ENCODE data around the gene VKORC1L1.
"Not testable (repeated sequence)": the region's sequence is repeated elsewhere in the genome, so short reads cannot be mapped to it uniquely, and the experiment has no call there.

Gene VKORC1L1

DNA sequence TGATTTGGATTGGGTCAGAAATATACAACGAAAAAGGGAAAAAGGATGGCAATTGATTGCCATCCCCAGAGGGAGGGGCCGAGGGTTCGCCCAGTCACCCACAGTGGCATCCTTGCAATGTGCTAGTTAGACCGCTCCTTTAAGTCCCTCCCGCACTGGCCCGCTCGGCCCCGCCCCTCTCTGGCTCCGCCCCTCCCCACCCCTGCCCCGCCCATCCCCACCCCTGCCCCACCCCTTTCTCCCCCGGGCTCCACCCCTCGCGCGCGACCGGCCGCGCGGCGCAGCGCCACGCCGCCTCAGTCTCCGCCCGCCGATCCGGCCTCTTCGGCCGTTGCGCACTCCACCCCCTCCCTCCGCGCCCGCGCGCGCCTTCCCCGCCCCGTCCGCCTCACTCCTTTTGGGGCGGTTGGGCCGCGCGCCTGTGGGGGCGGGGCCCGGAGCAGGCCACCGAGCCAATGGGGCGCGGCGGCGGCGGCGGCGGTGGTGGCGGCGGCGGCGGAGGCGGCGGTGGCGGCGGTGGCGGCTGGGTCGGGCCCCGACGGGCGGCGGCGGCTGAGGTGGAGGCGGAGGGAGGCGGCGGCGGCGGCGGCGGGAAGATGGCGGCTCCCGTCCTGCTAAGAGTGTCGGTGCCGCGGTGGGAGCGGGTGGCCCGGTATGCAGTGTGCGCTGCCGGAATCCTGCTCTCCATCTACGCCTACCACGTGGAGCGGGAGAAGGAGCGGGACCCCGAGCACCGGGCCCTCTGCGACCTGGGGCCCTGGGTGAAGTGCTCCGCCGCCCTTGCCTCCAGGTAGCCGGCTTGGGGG, at the start of gene VKORC1L1:
Gene VKORC1L1 (plus strand): TSS at position 299 of the 806 bp plus-strand sequence. CDS start 298 bp downstream, at position 597.
- DNase-seq: peak; percentile 89 to 92

GRCh38 chr7:65827366-65827765, 45.5 kb upstream of the VKORC1L1 start:
- no peak for DNase-seq

DNA sequence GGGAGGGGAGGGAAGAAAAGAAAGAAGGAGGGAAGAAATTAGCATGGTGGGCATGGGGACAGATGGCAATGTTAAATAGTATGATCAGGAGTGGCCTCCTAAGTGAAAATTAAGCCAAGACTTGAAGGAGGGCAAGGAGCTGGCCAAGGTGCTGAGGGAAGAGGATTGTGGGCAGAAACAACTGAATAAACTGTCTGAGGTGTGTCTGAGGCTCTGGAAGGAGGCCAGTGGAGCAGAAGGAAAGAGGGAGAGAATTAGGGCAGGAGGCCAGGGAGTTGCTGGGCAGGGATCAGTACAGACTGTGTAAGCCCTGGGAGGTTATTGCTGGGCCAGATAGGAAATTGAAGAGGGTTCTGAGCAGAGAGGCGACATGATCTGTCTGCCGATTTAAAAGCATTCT, 40.6 kb upstream of the VKORC1L1 start:
- no peak for DNase-seq

- not testable (repeated sequence) for DNase-seq
Observed at GRCh38 chr7:65836684-65837083, 36.2 kb upstream of the VKORC1L1 start.

- DNase-seq: peak; percentile 5 to 9
Observed at GRCh38 chr7:65837541-65837956, 35.3 kb upstream of the VKORC1L1 start.

DNA sequence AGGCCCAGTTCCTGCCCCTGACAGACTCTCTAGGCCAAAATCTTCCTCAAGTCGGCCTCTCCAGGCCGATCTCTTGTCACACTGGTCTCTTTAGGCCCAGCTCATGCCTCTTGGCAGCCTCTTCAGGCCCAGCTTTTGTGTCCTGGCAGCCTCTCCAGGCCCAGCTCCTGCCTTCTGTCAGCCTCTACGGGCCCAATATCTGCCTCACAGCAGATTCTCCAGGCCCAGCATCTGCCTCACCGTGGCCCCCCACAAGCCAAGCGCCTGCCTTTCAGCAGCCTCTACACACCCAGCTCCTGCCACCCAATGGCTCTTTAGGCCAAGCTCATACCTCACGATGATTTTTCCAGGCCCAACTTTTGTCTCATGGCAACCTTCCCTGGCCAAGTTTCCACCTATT, 33.0 kb upstream of the VKORC1L1 start:
- DNase-seq: no peak

- DNase-seq: no peak
Observed at GRCh38 chr7:65840446-65840845, 32.4 kb upstream of the VKORC1L1 start.

GRCh38 chr7:65843616-65844015, 29.3 kb upstream of the VKORC1L1 start:
- DNase-seq: not testable (repeated sequence)

DNA sequence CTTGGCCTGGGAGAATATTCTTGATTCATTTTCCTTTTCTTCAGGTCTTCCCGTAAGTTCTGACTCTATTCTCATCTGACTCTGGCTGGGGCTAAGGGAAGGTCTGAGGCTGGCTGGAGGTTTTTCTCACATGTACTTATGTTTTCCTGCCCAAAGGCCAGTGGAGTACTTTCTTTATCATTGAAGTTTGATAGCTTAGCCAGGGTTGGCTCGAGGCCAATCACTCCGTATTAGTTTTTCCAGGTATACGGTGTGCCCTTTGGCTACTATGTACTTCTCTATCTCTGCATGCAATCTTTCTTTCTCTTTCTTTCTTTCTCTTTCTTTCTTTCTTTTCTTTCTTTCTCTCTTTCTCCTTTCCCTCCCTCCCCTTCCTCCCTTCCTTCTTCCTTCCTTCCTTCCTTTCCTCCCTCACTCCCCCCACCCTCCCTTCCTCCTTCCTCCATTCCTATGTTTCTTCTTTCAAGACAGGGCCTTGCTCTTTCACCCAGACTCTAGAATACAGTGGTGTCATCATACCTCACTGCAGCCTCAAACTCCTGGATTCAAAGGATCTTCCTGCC, 26.8 kb upstream of the VKORC1L1 start:
- DNase-seq: no peak

- not testable (repeated sequence) for DNase-seq
Observed at GRCh38 chr7:65853426-65853825, 19.4 kb upstream of the VKORC1L1 start.

DNA sequence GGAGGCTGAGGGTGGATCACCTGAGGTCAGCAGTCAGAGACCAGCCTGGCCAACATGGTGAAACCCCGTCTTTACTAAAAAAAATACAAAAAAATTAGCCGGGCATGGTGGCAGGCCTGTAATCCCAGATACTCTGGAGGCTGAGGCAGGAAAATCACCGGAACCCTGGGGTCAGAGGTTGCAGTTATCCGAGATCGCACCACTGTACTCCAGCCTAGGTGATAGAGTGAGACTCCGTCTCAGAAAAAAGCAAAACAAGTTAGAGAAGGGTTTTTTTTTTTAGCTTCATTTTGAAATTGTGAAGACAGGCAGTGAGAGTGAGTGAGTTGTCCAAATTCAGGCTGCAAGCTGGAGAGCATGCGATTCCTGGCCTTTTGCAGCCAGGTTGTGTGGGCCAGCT, 19.0 kb upstream of the VKORC1L1 start:
- DNase-seq: not testable (repeated sequence)

- not testable (repeated sequence) for DNase-seq
Observed at GRCh38 chr7:65857321-65857894, 15.5 kb upstream of the VKORC1L1 start.

DNA sequence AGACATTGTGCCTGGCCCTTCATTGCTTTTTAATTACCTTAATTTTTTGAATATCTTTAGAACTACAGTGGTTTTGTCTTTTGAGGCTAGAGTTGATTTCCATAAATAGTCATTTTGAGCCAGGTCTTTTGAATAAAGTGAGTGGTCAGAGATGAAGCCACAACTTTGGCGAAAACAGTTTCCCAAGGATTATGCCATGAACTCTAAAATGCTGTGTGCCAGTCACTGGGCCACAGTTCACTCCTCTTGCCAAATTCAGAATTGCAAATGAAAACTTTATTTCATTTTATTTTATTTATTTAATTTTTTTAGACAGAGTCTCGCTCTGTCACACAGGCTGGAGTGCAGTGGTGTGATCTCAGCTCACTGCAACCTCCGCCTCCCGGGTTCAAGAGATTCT, 14.2 kb upstream of the VKORC1L1 start:
- DNase-seq: not testable (repeated sequence)

DNA sequence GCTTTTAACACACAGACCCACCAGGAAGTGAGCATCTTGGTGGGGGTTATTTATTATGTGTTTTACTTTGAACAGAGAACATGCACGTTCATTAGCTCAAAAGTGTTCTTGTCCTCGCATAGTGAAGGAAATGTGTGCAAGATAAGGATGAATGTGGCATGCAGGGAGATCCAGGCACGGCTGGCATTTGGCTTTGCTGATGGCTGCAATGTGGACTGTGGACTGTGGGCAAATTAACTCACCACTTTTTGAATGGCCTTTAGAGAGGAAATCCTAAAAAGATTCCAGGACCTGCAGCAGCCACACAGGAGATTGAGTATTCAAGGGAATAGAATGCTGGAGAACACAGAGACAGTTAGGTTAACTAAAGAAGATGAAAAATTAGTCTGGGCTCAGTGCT, 6.6 kb upstream of the VKORC1L1 start:
- not testable (repeated sequence) for DNase-seq

DNA sequence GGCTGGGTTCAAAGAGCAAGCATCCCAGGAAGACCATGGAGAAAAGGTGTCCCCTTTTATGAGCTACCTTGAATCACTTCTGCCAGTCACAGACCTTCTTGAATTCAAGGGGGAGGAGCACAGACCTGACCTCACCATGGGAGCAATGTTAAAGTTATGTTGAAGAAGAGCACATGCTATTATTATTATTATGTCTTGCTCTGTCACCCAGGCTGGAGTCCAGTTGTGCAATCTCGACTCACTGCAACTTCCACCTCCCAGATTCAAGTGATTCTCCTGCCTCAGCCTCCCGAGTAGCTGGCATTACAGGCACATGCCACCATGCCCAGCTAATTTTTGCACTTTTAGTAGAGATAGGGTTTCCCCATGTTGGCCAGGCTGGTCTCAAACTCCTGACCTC, 5.2 kb upstream of the VKORC1L1 start:
- peak in 1 of 2 donors; percentile 21 for DNase-seq

DNA sequence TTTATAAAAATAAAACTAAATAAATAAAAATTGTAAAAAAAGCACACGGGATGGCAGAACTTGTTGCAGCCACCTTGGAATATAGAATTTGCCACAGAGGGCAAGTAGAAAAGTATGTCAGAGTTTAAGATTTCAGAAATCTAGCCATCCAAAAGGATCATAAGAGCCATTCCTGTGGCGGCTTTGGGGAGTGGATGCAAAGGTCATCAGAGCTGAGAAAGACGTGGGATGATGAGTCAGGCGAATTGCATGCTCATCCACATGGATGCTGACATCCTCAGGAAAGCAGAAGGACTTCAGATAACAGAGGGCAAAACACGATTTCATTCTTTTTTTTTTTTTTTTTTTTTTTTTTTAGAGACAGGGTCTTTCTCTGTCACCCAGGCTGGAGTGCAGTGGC, 3.6 kb upstream of the VKORC1L1 start:
- DNase-seq: peak; percentile 55 to 78

DNA sequence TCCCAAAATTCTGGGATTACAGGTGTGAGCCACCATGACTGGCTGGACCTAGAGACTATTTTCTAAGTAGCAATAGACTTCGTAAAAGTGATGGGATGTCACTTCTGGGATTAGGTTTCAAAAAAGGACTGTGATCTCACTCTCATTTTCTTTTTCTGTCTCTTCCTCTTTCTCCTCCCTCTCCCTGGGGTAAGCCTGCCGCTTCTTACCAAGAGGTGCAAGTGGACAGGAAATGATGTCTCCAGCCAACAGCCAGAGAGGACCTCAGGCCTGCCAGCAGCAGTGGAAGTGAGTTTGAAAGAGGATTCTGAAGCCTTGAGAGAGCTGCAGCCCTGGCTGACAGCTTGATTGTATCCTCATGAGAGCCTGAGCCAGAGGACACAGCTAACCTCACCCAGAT, 1.4 kb upstream of the VKORC1L1 start:
- DNase-seq: peak; percentile 52 to 76

DNA sequence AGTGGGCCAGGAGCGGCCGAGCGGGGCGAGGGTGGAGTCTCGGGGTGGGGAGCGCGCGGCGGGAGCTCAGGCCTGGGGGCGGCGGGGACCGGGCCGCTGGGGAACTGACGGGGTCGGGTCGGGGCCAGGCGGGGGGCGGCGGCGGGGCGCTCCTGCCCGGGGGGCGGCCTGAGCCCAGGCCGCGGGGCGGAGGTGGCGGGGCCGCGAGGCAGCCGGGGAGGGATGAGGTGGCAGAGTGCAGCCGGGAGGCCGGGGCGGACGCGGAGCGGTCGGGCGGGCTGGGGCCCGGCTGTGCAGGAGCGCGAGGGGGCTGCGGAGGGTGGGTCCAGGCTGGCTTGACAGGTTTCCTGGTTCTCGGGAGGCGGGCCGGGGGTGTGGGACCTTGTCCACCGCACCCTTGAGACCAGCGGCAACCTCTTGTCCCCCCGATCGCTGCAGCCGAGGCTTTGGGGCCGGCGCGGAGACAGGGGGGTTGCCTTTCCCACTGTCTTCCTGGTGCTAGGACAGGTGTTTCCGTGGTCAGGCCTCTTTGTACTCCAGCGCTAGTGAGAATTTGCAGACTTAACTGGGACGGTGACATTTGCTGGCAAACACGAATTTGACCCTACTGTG, 814 bp downstream of the VKORC1L1 start:
- DNase-seq: not testable (repeated sequence)

GRCh38 chr7:65875715-65876114, 2.8 kb downstream of the VKORC1L1 start:
- DNase-seq: not testable (repeated sequence)

- not testable (repeated sequence) for DNase-seq
Observed at GRCh38 chr7:65879292-65880153, 6.6 kb downstream of the VKORC1L1 start.

GRCh38 chr7:65880242-65880641, 7.4 kb downstream of the VKORC1L1 start:
- DNase-seq: not testable (repeated sequence)

DNA sequence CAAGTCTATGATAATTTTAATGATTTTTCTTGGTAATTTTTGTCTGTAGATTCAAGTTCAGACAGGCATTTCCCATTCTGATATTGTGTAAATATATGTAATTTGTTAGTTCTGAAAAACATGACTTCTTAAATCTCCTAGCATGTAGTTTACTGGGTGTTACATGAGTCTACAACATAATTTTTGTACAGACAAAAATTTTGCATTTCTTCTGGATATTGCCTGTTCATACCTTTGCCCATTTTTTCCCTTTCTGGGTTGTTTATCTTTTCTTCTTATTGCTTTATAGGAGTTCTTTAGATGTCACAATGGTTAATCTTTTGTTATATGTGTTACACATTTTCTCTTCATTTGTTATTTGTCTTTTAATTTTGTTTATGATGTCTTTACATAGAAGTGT, 12.1 kb downstream of the VKORC1L1 start:
- not testable (repeated sequence) for DNase-seq
